ENCODE results near the gene KATNAL1. TPM values are rescaled to one million over a fixed set of nuclear protein-coding genes. Genes with fewer than 3 reads are reported as not detected.

KATNAL1 gene
- total RNA-seq, 4 donors from 2014 or later: 8.9 to 27.6 (median 21.4) TPM

DNA sequence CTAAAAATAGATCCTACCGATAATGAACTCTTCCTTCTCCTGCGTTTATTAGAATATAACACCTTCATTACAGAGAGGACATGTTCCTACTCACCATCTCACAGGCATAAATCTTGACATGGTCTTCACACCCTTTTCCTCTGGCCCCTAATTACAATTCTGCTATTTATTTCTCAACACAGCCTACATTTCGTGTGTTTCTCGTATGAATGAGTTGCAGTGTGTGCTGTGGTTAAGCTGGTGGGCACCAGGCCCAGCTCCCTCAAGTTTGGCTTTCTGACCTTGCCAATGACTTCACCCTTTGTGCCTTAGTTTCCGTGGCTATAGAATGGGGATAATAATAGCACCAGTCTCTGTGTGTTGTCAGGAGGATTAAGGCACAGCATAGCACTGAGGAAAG is 12.3 kb upstream of the KATNAL1 start:
- DNase-seq (ENCODE audit: low spot score): no peak
- TF ChIP-seq, protein P1, sequence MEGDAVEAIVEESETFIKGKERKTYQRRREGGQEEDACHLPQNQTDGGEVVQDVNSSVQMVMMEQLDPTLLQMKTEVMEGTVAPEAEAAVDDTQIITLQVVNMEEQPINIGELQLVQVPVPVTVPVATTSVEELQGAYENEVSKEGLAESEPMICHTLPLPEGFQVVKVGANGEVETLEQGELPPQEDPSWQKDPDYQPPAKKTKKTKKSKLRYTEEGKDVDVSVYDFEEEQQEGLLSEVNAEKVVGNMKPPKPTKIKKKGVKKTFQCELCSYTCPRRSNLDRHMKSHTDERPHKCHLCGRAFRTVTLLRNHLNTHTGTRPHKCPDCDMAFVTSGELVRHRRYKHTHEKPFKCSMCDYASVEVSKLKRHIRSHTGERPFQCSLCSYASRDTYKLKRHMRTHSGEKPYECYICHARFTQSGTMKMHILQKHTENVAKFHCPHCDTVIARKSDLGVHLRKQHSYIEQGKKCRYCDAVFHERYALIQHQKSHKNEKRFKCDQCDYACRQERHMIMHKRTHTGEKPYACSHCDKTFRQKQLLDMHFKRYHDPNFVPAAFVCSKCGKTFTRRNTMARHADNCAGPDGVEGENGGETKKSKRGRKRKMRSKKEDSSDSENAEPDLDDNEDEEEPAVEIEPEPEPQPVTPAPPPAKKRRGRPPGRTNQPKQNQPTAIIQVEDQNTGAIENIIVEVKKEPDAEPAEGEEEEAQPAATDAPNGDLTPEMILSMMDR (IDR thresholded peaks at IDR 0.05): no peak
- no peak for ATAC-seq (ENCODE audit: low FRiP score)

DNA sequence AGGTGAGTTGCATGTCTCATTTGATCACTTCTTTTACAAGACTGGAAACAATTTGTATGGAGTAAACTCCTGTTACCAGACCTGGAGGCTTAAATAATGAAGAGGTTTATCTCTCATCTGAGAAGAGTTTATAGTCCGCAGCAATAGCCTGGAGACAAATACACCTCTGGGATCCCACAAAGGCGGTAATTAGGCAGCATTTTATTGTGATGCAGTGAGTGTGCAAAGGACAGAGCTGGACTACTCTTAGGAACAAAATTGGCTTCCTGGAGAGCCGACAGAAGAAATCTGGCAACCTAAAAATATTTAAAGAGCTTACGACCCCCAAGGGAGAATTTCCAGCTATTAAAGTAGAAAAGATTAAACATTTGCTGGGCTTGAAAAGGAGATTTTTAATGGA is 11.8 kb upstream of the KATNAL1 start:
- ATAC-seq (ENCODE audit: low FRiP score) (no peak), DNase-seq (ENCODE audit: low spot score) (no peak)
- TF ChIP-seq, protein P1 (IDR thresholded peaks at IDR 0.05): no peak

DNA sequence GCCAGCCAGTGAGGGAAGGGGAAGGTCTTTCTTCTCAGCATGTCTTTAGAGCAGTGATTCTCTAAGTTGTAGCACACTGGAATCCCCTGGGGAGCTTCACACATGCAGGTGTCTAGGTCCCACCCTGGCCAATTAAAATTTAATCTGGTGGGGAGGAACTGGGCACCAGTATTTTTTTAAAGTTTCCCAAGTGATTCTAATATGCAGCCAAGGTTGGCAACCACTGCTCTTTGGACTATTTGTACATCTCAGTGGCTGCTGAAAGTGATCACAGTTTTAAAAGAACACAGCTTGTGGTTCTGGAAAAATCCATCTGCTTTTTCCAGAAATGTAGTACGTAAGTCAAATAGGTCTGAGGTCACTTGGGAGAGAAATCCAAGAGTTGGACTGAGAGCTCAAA is 10.7 kb upstream of the KATNAL1 start:
- TF ChIP-seq, protein P1 (IDR thresholded peaks at IDR 0.05): no peak
- DNase-seq (ENCODE audit: low spot score) (no peak), ATAC-seq (ENCODE audit: low FRiP score) (no peak)

GRCh38 chr13:30314562-30314961 is 7.2 kb upstream of the KATNAL1 start:
- no peak for DNase-seq (ENCODE audit: low spot score)
- TF ChIP-seq, protein P1 (IDR thresholded peaks at IDR 0.05): no peak
- ATAC-seq (ENCODE audit: low FRiP score): no peak

DNA sequence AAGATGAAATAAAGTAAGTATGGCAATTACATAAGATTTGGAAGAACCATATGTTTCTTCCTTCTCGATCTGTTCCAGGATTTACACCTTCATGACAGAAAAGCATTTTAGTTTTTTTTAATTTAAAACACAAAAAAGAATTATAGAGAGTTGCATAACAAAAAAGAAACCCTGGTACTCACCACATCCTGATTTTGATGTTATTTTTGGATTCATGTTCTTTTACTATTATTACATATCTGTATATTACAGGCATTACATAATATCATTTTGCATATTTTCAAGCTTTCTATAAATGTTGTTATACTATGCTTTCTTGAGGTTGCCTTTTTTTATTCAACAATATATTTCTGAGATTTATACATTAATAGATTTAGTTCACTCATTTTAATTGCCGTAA is 6.7 kb upstream of the KATNAL1 start:
- no peak for DNase-seq (ENCODE audit: low spot score)
- ATAC-seq (ENCODE audit: low FRiP score): no peak
- TF ChIP-seq, protein P1 (IDR thresholded peaks at IDR 0.05): no peak

DNA sequence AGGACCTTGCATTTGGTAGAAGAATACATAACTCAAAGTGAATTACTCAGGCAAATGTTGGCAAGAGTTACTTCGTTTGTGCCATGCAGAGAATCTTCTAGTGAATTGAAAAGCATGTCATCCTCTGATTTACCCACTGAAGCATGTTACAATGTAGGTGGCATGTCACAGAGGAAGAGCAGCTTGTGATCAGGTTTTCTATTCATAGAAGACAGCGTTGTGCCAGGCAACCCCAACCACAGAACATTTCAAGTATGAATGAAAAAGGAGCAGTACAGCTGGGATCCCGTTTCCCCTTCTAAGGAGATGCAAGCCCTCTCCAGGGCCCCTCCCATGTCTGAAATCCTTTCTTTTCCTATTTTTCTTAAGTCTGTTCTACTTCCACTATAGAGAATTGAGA is 6.0 kb upstream of the KATNAL1 start:
- ATAC-seq (ENCODE audit: low FRiP score) (no peak), DNase-seq (ENCODE audit: low spot score) (no peak)
- TF ChIP-seq, protein P1 (IDR thresholded peaks at IDR 0.05): no peak

GRCh38 chr13:30312904-30313303 is 5.6 kb upstream of the KATNAL1 start:
- ATAC-seq (ENCODE audit: low FRiP score) (peak; percentile 54), DNase-seq (ENCODE audit: low spot score) (no peak)
- TF ChIP-seq, protein P1 (IDR thresholded peaks at IDR 0.05): no peak

Data from omental fat pad (tissue), 4 donors.